C4-2B (cell line): ENCODE data around the gene PLEKHM3.

Experiments
- H3K27ac ChIP-seq: fragments of 450-650 bp; 2 replicates; pipeline ENCODE4 v1.5.1; 2017
- ZFX ChIP-seq: fragments of 450-650 bp; IDR thresholded peaks from 2 replicates; pipeline ENCODE4 v1.6.1; 2017
- TF ChIP-seq, protein P1 (sequence below): fragments of 450-650 bp; conservative IDR thresholded peaks from 2 replicates; pipeline ENCODE4 v1.5.1; 2017; ENCODE audit warnings: mild to moderate bottlenecking

Gene PLEKHM3

DNA sequence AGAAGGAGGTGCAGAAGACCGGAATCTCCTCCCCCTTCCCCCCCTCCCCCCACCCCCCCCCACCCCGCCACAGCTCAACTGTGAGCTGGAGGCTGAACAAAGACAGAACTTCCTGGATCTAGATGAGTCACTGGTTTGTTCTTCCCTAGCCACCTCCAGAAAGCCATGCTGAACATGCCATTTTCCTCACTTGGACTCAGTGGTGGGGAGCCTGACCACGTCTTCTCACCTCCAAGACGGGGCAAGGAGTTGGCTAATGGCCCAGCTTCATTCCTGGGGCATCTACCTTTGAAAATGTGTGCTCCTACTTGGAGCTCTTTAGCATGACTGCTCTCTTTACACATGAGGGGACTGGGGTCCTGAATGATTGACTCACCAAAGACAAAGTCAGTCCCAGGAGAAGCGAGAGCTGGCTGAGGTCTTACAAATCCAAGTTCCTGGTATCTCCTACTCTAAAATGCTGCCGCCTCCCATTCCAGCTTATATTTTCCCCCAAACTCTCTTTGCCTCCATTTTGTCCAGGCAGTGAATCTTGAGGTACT lies 233.0 kb downstream of the PLEKHM3 start:
- no peak for TF ChIP-seq ZFX
- TF ChIP-seq, protein P1, sequence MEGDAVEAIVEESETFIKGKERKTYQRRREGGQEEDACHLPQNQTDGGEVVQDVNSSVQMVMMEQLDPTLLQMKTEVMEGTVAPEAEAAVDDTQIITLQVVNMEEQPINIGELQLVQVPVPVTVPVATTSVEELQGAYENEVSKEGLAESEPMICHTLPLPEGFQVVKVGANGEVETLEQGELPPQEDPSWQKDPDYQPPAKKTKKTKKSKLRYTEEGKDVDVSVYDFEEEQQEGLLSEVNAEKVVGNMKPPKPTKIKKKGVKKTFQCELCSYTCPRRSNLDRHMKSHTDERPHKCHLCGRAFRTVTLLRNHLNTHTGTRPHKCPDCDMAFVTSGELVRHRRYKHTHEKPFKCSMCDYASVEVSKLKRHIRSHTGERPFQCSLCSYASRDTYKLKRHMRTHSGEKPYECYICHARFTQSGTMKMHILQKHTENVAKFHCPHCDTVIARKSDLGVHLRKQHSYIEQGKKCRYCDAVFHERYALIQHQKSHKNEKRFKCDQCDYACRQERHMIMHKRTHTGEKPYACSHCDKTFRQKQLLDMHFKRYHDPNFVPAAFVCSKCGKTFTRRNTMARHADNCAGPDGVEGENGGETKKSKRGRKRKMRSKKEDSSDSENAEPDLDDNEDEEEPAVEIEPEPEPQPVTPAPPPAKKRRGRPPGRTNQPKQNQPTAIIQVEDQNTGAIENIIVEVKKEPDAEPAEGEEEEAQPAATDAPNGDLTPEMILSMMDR: no peak
- no peak overlapping the region; the same call in 1 of the 2 replicates for H3K27ac ChIP-seq

DNA sequence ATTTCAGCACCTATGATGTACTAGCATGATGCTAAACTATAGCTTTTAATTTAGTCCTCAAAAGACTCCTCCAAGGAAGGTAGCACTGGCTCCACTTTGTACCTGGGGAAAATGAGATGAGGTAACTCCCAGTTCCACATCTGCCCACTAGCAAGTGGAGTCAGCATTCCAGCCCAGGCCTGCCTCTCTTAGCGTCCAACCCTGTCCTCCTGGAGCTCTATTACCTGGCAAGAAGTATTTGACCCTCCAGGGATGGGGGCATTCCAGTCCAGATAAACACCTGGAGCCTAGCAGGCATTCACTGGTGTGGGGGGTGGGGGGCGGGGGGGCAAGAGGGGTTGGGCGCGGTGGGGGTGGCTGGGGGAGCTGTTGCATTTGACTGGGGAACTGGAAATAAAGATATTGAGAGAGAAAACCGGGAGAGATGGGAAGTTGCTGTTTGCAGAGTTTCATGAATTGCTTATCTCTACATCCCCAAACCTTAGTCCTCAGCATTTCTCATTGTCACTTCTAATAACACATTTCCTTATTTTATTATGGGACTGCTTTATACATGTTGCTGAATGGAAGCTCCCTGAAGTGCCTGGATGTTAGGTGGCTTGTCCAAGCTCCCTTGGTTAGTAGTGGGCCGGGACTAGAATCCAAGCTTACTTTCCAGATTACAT lies 233.6 kb downstream of the PLEKHM3 start:
- no peak overlapping the region for H3K27ac ChIP-seq
- TF ChIP-seq ZFX: no peak
- TF ChIP-seq, protein P1: no peak

DNA sequence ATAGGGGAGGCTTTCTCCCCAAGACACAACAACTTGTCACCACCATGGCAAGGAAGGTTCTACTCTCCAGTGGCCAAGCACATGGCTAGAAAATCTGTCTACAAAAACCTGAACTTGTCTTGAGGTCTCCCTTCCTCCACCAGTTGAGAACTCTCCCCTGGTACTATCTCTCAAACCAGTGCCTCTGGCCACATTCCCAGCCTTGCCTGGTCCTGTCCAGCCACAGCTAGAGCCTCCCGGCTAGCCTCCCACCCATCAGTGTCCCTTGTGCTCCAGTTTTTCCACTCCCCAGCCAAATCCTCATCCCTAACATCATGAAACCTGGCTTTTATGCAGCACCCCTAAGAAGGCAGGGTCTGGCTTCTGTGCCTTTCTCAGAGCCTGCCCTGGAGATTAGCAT lies 234.4 kb downstream of the PLEKHM3 start:
- no peak for TF ChIP-seq ZFX
- TF ChIP-seq, protein P1: no peak
- no peak overlapping the region for H3K27ac ChIP-seq

DNA sequence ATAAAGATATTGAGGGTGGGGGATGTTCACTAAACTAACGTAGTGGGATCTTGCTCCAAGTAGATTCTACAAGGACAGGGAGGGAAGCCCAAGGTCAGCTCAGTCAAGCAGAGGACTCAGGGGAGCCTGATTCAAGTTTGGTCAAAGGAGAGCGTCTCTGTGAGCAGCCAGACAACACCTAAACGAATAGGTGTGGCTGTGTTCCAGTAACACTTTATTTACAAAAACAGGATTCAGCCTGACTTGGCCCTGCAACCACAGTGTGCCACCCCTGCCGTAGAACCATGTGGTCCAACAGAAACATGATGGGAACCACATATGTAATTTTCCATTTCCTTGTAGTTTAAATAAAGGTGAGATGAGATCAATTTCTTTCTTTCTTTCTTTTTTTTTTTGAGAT lies 237.5 kb downstream of the PLEKHM3 start:
- no peak overlapping the region for H3K27ac ChIP-seq
- TF ChIP-seq, protein P1: no peak
- TF ChIP-seq ZFX: no peak

DNA sequence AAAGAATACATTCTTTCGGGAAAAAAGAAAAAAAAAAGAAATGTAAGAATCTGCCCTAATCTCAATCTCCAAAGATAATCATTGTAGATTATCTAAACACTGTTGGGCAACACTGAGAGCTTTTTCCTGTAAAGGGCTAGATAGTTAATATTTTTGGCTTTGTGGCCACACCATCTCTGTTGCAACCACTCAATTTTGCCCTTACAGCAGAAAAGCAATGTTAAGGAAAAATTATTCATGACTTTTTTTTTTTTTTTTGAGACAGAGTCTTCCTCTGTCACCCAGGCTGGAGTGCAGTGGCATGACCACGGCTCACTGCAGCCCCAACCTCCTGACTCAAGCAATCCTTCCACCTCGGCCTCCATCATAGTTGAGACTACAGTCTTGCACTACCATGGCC lies 238.3 kb downstream of the PLEKHM3 start:
- no peak overlapping the region for H3K27ac ChIP-seq
- no peak for TF ChIP-seq ZFX
- TF ChIP-seq, protein P1: no peak

DNA sequence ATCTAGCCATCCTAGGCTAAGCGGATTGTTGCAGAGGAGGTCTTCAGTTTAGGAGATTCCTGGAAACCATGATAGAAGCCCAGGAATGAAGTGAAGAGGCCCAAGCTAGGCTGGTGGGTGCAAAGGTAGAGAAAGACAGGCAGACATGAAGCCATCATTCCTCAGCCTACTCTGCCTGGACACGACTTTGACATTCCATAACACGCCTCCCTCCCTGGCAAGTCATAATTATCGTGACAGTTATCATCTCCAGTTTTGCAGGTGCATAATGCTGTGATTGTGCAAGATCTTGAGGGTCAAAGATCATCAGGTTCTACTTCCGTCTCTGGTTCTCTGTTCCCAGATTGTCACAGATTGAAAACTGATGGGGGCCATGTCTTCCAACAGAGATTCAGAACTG lies 240.4 kb downstream of the PLEKHM3 start:
- no peak overlapping the region for H3K27ac ChIP-seq
- TF ChIP-seq, protein P1: no peak
- TF ChIP-seq ZFX: no peak

DNA sequence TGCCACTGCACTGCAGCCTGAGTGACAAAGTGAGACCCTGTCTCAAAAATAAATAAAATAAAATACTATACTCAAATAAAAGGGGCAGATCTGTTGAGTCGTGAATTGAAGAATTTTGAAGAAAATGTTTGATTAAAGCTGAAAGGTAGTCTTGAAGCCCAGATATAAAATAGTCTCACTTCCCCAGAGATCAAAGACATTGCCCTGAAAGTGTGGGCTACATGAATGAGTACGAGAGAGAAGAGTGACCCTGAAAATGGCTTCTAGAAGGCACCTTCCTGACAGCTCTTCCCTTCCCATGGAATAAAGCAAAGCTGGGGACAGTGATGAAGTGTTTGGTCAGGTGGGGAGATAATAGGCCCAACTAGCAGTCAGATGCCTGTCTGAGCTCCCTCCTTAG lies 241.8 kb downstream of the PLEKHM3 start:
- TF ChIP-seq ZFX: no peak
- TF ChIP-seq, protein P1: no peak
- H3K27ac ChIP-seq: no peak overlapping the region
